GM12801 (cell line): ENCODE data around the gene CNOT3.

Experiments
- TF ChIP-seq, protein P1 (sequence below): IDR thresholded peaks from one replicate; pipeline ENCODE4 v1.5.1; 2011; ENCODE audit warnings: control low read depth; ENCODE audit not compliant: insufficient read length; ENCODE audit errors: extremely low read depth

CNOT3 gene

DNA sequence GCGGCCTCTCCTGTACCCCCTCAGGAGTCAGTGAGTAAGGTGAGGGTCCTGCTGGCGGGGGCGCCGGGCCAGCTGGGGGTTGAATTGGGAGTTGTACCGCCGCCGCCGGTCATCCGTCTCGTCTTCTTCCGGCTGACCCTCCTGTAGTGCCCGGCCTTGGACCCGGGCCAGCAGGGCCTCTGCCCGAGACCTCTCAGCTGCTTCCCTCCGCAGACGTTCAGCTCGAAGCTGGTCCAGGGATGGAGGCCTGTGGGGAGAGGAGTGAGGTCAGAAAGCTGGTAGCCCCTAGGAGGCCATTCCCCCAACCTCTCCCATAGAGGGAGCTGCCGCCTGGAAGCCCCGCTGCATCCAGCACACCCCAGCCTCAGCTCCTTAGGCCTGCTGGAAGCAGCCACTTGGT lies 18.1 kb downstream of the CNOT3 start:
- TF ChIP-seq, protein P1, sequence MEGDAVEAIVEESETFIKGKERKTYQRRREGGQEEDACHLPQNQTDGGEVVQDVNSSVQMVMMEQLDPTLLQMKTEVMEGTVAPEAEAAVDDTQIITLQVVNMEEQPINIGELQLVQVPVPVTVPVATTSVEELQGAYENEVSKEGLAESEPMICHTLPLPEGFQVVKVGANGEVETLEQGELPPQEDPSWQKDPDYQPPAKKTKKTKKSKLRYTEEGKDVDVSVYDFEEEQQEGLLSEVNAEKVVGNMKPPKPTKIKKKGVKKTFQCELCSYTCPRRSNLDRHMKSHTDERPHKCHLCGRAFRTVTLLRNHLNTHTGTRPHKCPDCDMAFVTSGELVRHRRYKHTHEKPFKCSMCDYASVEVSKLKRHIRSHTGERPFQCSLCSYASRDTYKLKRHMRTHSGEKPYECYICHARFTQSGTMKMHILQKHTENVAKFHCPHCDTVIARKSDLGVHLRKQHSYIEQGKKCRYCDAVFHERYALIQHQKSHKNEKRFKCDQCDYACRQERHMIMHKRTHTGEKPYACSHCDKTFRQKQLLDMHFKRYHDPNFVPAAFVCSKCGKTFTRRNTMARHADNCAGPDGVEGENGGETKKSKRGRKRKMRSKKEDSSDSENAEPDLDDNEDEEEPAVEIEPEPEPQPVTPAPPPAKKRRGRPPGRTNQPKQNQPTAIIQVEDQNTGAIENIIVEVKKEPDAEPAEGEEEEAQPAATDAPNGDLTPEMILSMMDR = no peak

DNA sequence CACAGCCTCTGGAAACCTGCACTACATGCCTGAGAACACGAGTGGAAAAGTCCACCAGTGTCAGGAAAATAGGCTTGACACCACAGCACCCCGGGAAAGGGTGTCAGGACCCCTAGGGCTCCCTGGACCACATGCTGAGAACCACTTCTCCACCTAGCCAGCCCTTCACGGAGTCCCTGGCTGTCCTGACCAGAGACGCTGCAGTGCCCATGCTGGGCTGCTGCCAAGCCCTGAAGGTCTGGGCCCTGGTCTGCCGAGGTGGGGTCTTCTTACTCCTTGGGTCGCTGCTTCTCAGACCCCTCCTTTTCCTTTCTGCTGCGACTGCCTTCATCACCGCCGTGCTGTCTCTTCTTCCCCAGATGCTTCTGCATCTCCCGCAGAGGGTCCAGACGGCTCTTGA lies 18.9 kb downstream of the CNOT3 start:
- TF ChIP-seq, protein P1 = no peak

DNA sequence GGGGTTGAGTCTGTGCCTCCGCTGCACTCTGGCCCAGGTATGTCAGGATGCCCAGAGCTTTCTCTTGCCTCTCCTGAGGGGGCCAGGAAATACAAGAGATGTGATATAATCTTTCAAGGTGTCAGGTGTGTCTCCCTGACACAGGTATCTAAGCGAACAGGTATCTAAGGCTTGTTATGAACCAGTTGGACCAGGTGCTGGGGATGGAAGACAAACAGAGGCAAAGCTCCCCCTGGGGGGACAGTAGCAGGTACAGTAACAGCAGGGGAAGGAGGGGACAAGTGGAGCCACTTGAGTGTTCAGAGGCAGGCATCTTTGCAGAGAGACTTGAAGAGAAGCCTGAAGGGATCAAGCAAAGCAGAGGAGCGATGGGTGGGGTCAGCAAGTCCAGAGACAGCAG lies 19.4 kb downstream of the CNOT3 start:
- TF ChIP-seq, protein P1 = no peak

DNA sequence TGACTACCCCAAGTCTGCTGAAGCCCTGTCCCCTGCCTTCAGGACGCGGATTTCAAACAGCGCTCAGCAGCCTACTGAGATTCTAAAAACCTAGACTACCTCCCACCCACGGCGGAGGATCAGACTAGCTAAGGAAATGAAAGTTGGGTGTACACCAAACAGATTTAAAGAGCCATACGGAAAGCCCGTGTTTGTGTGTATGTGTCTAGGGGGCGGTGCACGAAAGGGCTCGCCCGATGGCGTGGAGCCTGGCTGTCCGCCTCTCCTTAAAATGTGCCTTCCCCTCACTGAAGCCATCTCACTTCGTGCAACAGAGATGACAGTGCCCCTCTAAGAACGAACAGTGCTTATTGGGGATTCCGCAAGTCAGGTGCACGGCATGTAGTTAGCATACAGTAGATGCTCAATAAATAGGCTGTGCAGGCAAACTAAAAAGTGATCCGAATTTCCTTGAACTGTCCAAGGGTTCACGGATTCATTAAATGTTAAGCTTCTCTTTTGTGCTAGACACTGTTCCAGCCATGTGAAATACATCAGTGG lies 21.3 kb downstream of the CNOT3 start:
- TF ChIP-seq, protein P1 = no peak

DNA sequence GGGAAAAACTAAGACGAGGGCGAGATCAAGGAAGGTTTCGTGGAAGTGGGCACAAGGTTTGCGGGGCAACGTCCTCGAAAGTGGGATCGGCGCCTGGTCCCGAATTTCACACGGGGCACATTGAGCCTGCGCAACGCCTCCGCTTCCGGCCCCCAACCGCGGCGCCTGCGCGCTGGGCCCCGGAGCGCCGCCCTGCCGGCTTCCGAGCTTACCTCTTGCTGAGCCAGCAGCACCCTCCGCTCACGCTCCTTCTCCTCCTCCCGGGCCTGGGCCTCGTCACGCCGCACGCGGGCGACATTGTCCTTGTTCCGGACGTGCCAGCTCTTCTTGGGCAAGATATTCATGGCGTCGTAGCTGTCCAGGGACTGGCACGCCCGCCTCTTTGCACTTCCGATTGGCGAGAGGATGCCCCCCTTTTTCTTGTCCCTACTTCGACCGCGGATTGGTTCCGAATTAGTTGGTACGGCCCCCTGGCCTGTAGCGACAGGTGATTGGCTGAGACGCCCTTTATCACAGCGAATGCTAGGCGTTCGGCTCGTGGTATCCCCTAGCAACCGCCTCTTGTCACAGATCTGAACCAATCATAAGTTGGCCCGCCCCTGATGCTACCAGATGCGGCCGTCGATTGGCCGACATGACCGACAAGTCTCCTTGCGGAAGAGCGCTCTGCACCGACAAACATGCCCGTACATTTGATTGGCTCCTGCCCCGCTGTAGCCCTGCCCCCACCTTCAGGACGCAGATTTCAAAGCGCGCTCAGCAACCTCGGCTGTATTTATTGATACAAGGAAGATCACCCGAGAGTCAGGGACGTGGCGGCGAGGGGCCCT lies 22.0 kb downstream of the CNOT3 start, which contains the start of gene LENG1:
Gene LENG1, minus strand, starts transcription at position 370 of the 830 bp plus-strand sequence. Its CDS starts 26 bp downstream, at position 344.
- TF ChIP-seq, protein P1 = no peak

DNA sequence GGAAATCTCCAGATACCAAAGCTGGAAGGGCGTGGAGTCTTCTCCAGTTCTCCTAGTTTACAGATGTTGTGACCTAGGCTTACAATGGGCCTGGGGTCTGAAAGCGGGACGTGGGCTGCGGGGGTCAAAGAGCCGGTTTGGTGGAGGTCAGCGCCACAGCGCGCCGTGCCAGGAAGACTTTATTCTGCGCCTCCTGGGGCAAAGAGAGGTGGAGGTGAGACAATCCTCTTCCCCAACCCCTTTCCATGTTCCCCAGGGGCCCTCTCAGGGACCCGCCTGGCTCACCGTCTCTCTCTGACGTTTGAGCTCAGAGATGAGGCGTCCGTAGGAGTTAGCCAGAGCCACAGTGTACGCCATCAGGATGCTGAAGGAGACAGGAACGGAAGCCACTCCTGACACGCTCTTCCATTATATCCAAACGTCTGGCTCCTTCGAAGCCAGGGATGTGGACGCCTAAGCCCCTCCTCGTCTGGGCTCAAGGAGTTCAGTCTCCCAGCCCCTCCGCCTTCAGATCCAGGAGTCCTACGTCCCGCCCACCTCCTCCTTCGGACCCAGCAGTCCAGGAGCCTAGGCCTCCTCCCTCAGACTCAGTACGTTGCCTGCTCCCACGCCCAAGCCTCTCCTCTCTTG lies 22.7 kb downstream of the CNOT3 start:
- TF ChIP-seq, protein P1 = no peak

DNA sequence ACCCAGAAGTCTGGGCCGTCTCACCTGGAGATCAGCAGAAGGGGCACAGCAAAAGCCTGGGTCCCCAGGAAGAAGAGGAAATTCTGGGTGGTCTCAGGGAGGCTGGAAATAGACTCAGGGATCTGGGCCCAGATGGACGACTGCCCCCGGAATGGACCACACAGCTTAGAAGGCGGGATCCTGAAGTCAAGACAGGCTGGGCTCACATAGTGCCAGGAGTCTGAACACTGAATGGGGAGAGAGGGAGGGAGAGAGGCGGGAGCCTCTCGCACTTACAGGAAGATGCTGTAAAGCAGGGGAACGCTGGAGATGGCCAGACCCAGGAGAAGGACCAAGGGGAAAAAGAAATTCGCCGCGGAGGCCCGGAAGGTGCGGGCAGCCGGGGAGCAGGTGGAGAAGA lies 23.3 kb downstream of the CNOT3 start:
- TF ChIP-seq, protein P1 = no peak
